OCI-LY7 (cell line): ENCODE results near the gene CLCN5. TPM values are rescaled to one million over a fixed set of nuclear protein-coding genes. Genes with fewer than 3 reads are reported as not detected.

Experiments
- Bru-seq: library from RNA; stranded (reverse); fragments of 400-500 nt; gene quantifications from one replicate; lab custom pipeline; 2021; lab: Mats Ljungman, UMichigan
- BruChase-seq, 2 experiments: library from RNA; stranded (reverse); fragments of 400-500 nt; gene quantifications; one replicate each; lab custom pipeline; 2021; lab: Mats Ljungman, UMichigan
- BruUV-seq: library from RNA; stranded (reverse); fragments of 400-500 nt; replicated peaks from 2 replicates; lab custom pipeline; 2021; lab: Mats Ljungman, UMichigan
- CTCF ChIA-PET: fragments of 300-600 bp; sonication (Branson Sonifier 250); formaldehyde crosslinking; loops from one replicate; lab custom pipeline; 2022; ENCODE audit warnings: antibody characterized with exemption; ENCODE audit not compliant: unreplicated experiment; lab: Charles Lee
- POLR2A ChIA-PET: fragments of 300-600 bp; sonication (Branson Sonifier 250); formaldehyde crosslinking; loops from one replicate; lab custom pipeline; 2022; ENCODE audit warnings: antibody characterized with exemption; lab: Charles Lee
- DNase-seq: peaks from one replicate; pipeline ENCODE4 v3.0.0-alpha.2; 2015; ENCODE audit warnings: low spot score
- H2AFZ ChIP-seq: fragments of 200-600 bp; sonication (generic), shearing (Covaris generic); 2 replicates; pipeline ENCODE4 v1.6.1; 2014; ENCODE audit warnings: mild to moderate bottlenecking, antibody characterized with exemption, low read length, moderate library complexity
- H3K27ac ChIP-seq: fragments of 200-600 bp; sonication (generic); 2 replicates; pipeline ENCODE4 v1.5.1; 2014; ENCODE audit warnings: mixed run types, low read depth, mild to moderate bottlenecking, moderate library complexity, low read length, inconsistent platforms; ENCODE audit not compliant: poor library complexity, severe bottlenecking
- H3K36me3 ChIP-seq: fragments of 200-600 bp; sonication (generic); 2 replicates; pipeline ENCODE4 v1.6.1; 2014; ENCODE audit warnings: mild to moderate bottlenecking, antibody characterized with exemption, low read length, moderate library complexity, mixed read lengths; ENCODE audit not compliant: insufficient read depth
- H3K4me1 ChIP-seq: fragments of 200-600 bp; sonication (generic); 2 replicates; pipeline ENCODE4 v1.5.1; 2014; ENCODE audit warnings: mild to moderate bottlenecking, low read length; ENCODE audit not compliant: insufficient read depth, poor library complexity, severe bottlenecking
- H3K4me2 ChIP-seq: fragments of 200-600 bp; sonication (generic); 2 replicates; pipeline ENCODE4 v1.6.1; 2014; ENCODE audit warnings: mild to moderate bottlenecking, low read length
- H3K4me3 ChIP-seq: fragments of 200-600 bp; sonication (generic); 2 replicates; pipeline ENCODE4 v1.5.1; 2014; ENCODE audit warnings: mild to moderate bottlenecking, low read depth, low read length; ENCODE audit not compliant: poor library complexity, severe bottlenecking
- H3K79me2 ChIP-seq: fragments of 200-600 bp; sonication (generic); 2 replicates; pipeline ENCODE4 v1.6.1; 2016; ENCODE audit warnings: low read depth, mild to moderate bottlenecking, low read length, moderate library complexity, mixed read lengths; ENCODE audit not compliant: insufficient read depth
- H3K9me2 ChIP-seq: fragments of 200-600 bp; sonication (generic); 2 replicates; pipeline ENCODE4 v1.6.1; 2016; ENCODE audit warnings: mild to moderate bottlenecking, low read length, mixed read lengths; ENCODE audit not compliant: insufficient read depth
- H3K9me3 ChIP-seq: fragments of 200-600 bp; sonication (generic); 2 replicates; pipeline ENCODE4 v1.6.1; 2014; ENCODE audit warnings: mild to moderate bottlenecking, mixed run types, low read length, mixed read lengths
- H4K20me1 ChIP-seq: fragments of 200-600 bp; sonication (generic); 2 replicates; pipeline ENCODE4 v1.6.1; 2014; ENCODE audit warnings: mild to moderate bottlenecking, antibody characterized with exemption, low read length, moderate library complexity, mixed read lengths; ENCODE audit not compliant: insufficient read depth
- EZH2phosphoT487 ChIP-seq: fragments of 200-600 bp; sonication (generic); IDR thresholded peaks from 2 replicates; pipeline ENCODE4 v1.6.1; 2018; ENCODE audit warnings: low read depth, borderline replicate concordance, mild to moderate bottlenecking, mixed run types, antibody characterized with exemption, low read length, moderate library complexity, mixed read lengths
- intact Hi-C: fragments of 100-400 bp; cut with micrococcal nuclease; formaldehyde crosslinking; loops from one replicate; pipeline ENCODE4 v1.10.0; 2022; ENCODE audit not compliant: unreplicated experiment
- long read RNA-seq: library from polyadenylated mRNA; stranded (forward); transcript quantifications from one replicate; pipeline ENCODE4 v2.0.0, GENCODE V29; 2022
- total RNA-seq, 2 experiments: library from RNA; depleted of rRNA in 1 of 2; stranded (reverse); fragments of >200 nt in 1 of 2; shearing (Covaris generic) in 1 of 2; gene quantifications; 2 replicates each; pipeline ENCODE4 v1.2.3, GENCODE V29; 2014 to 2022
- TF ChIP-seq, protein P1 (sequence below): fragments of 200-600 bp; sonication (generic); conservative IDR thresholded peaks from 2 replicates; pipeline ENCODE4 v1.5.1; 2014; ENCODE audit warnings: mild to moderate bottlenecking, antibody characterized with exemption, low read length, moderate library complexity, mixed read lengths

CLCN5 gene
- total RNA-seq (2014; rRNA removed; shearing (Covaris generic)), result 5.2 and 5.3 TPM in 2 replicates
- 4.1 and 4.2 TPM in 2 replicates for total RNA-seq (2022)
- Bru-seq, nascent RNA, result percentile 47 among the genes with signal in this experiment
- percentile 45 among the genes with signal in this experiment for BruChase-seq, experiment 1, labeled RNA remaining after a 6-hour chase
- BruChase-seq, experiment 2, labeled RNA remaining after a 2-hour chase, result percentile 50 among the genes with signal in this experiment
- long read RNA-seq, partial matches to known transcripts, result 3 of 13 reads
- long read RNA-seq, other reads (novel, unspliced or antisense), result 10 of 13 reads

GRCh38 chrX:49922291-49923241, at the start of gene CLCN5:
CLCN5 (plus strand) TSS chrX:49922596; CDS start chrX:49925299, 2,703 bp downstream.
- ChIA-PET CTCF (interaction anchor here (0.6 to 0.8 kb wide), 3 partner anchors 38 to 653 kb away, joined by 3 to 4 read pairs (median 3); no protein-coding TSS in a partner anchor), POLR2A (interaction anchor here (0.8 to 1.2 kb wide), 3 partner anchors 34 to 258 kb away, joined by 3 to 4 read pairs (median 3); no protein-coding TSS in a partner anchor)
- Histone ChIP-seq H3K9me3 (no peaks in the 10 kb centered on the region), H3K4me2 (peak within 1 kb of the TSS; percentile 87), H3K9me2 (no peaks in the 10 kb centered on the region), H3K79me2 (no peaks in the 10 kb centered on the region), H4K20me1 (no peaks in the 10 kb centered on the region), H3K4me3 (peak within 1 kb of the TSS; percentile 79), H3K27ac (no peak within 1 kb of the TSS), H3K36me3 (peaks cover 7% of the 10 kb centered on the region), H2AFZ (peak within 1 kb of the TSS; percentile 92), H3K4me1 (peaks cover 4% of the 10 kb centered on the region)
- TF ChIP-seq, protein P1, sequence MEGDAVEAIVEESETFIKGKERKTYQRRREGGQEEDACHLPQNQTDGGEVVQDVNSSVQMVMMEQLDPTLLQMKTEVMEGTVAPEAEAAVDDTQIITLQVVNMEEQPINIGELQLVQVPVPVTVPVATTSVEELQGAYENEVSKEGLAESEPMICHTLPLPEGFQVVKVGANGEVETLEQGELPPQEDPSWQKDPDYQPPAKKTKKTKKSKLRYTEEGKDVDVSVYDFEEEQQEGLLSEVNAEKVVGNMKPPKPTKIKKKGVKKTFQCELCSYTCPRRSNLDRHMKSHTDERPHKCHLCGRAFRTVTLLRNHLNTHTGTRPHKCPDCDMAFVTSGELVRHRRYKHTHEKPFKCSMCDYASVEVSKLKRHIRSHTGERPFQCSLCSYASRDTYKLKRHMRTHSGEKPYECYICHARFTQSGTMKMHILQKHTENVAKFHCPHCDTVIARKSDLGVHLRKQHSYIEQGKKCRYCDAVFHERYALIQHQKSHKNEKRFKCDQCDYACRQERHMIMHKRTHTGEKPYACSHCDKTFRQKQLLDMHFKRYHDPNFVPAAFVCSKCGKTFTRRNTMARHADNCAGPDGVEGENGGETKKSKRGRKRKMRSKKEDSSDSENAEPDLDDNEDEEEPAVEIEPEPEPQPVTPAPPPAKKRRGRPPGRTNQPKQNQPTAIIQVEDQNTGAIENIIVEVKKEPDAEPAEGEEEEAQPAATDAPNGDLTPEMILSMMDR, result no peak
- TF ChIP-seq EZH2phosphoT487, result no peak
- DNase-seq, result peak; percentile 92
- intact Hi-C loops, result loop anchor here (5.0 kb wide), 1 partner anchor 280 kb away; the partner anchor contains the start of genes AKAP4 and CCNB3
- BruUV-seq, result no TSS peak

GRCh38 chrX:49876750-49877149, 45.6 kb upstream of the CLCN5 start:
- H3K9me3 ChIP-seq, result no peaks in the 10 kb centered on the region
- no peaks in the 10 kb centered on the region for H3K79me2 ChIP-seq
- H3K36me3 ChIP-seq, result no peaks in the 10 kb centered on the region
- H3K4me1 ChIP-seq, result peaks cover 3% of the 10 kb centered on the region
- intact Hi-C loops, result no loop called here
- H3K4me3 ChIP-seq, result no peak overlapping the region
- ChIA-PET CTCF (no interaction called here), POLR2A (no interaction called here)
- no peaks in the 10 kb centered on the region for H3K9me2 ChIP-seq
- TF ChIP-seq, protein P1, result peak; percentile 72
- no peak for TF ChIP-seq EZH2phosphoT487
- H3K4me2 ChIP-seq, result no peak overlapping the region
- no peaks in the 10 kb centered on the region for H4K20me1 ChIP-seq
- DNase-seq, result peak; percentile 48
- BruUV-seq, result no TSS peak
- H3K27ac ChIP-seq, result no peak overlapping the region
- no peak overlapping the region for H2AFZ ChIP-seq
